GM12891 (cell line): ENCODE measurements around the gene UBE2E3.

ENCODE experiments used
- PAX5 ChIP-seq: IDR thresholded peaks from 2 replicates; pipeline ENCODE4 v1.6.1; 2011; ENCODE audit warnings: low read length, moderate library complexity, mild to moderate bottlenecking; ENCODE audit not compliant: insufficient read depth, severe bottlenecking
- POLR2A ChIP-seq: IDR thresholded peaks from 2 replicates; pipeline ENCODE4 v1.6.1; 2011; ENCODE audit warnings: low read depth, low read length, control low read depth
- POLR2AphosphoS5 ChIP-seq: IDR thresholded peaks from 2 replicates; pipeline ENCODE4 v1.6.1; 2011; ENCODE audit warnings: low read depth, low read length, control low read depth
- POU2F2 ChIP-seq: IDR thresholded peaks from 2 replicates; pipeline ENCODE4 v1.6.1; 2011; ENCODE audit warnings: low read depth, mild to moderate bottlenecking, control low read depth, low read length, moderate library complexity
- SPI1 ChIP-seq: IDR thresholded peaks from 2 replicates; pipeline ENCODE4 v1.6.1; 2011; ENCODE audit warnings: low read depth, low read length, control low read depth
- TAF1 ChIP-seq: IDR thresholded peaks from 2 replicates; pipeline ENCODE4 v1.6.1; 2011; ENCODE audit warnings: low read depth, low read length, control low read depth

DNA sequence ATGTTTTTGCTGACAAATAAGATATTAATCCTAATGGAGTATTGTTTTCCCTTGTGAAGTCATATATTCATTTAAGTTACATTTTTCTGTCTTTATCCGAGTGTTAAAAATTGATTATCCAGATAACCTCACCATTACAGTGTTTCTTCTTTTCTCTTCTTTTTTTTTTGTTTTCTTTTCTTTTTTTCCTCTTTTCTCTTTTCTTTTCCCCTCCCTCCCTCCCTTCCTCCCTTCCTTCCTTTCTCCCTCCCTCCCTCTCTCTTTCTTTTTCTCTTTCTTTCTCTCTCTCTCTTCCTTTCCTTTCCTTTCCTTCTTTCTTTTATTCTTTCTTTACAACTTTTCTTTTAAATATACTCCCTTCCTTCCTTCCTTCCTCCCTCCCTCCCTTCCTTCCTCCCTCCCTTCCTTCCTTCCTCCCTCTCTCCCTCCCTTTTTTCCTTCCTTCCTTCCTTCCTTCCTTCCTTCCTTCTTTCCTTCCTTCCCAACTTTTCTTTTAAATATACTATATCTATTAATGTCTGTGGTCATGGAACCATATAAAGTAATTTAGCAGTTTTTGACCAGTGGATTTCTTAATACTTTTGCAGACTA is 40.9 kb downstream of the UBE2E3 start:
- TF ChIP-seq POLR2A: no peak
- no peak for TF ChIP-seq POLR2AphosphoS5
- no peak for TF ChIP-seq PAX5
- no peak for TF ChIP-seq TAF1
- TF ChIP-seq SPI1: no peak
- TF ChIP-seq POU2F2: no peak
